Mucosa of descending colon (tissue), 3 donors: ENCODE measurements around the gene SH3RF3. TPM values are rescaled to one million over a fixed set of nuclear protein-coding genes. Genes with fewer than 3 reads are reported as not detected.

ENCODE experiments used
- ATAC-seq: fragments of 200-7000 bp; cut with Tn5 transposase; one replicate; pipeline ENCODE4 v1.9.1; 2020; ENCODE audit warnings: mild to moderate bottlenecking, moderate library complexity
- DNase-seq, 3 donors: peaks; one replicate each; pipeline ENCODE4 v3.0.0-alpha.2; 2020
- H3K36me3 ChIP-seq: fragments of 200-600 bp; one replicate; pipeline ENCODE4 v1.8.0; 2021; ENCODE audit warnings: low read depth, mild to moderate bottlenecking
- H3K4me1 ChIP-seq: fragments of 200-600 bp; one replicate; pipeline ENCODE4 v1.8.0; 2021; ENCODE audit warnings: low read depth, mild to moderate bottlenecking
- H3K4me3 ChIP-seq: fragments of 200-600 bp; one replicate; pipeline ENCODE4 v1.8.0; 2021; ENCODE audit warnings: mild to moderate bottlenecking
- H3K9me3 ChIP-seq: fragments of 200-600 bp; one replicate; pipeline ENCODE4 v1.8.0; 2021; ENCODE audit warnings: mild to moderate bottlenecking
- CTCF ChIP-seq: fragments of 200-600 bp; IDR thresholded peaks from one replicate; pipeline ENCODE4 v1.8.0; 2022; ENCODE audit warnings: antibody characterized with exemption, mild to moderate bottlenecking
- intact Hi-C, 2 donors: fragments of 100-400 bp; cut with DNase I in 1 of 2; cut with micrococcal nuclease in 1 of 2; formaldehyde crosslinking; loops; one replicate each; pipeline versions ENCODE4 v1.11.0 to v1.11.1; 2022; cut with DNase I, micrococcal nuclease
- total RNA-seq, 3 donors: library from RNA; stranded (reverse); fragmentation: NEBNext Ultra II Directional in 2 of 3; extraction: Animal tissue kit (Norgen Biotek cat#: 25700) in 2 of 3; gene quantifications; one replicate each; pipeline versions ENCODE4 v1.2.1 to v1.2.4, GENCODE V29; 2021 to 2023
- donor health status: DM: no; HTN: no; CAD: no; lungs with moderate emphysema.
- donor health status: DM: no; HTN: no; CAD: no.
- donor health status: DM: no; HTN: yes; CAD: no.

SH3RF3 gene
- total RNA-seq, 3 donors from 2014 or later: 1.9 to 3.7 (median 3.0) TPM

GRCh38 chr2:109320195-109320922 is 191.4 kb downstream of the SH3RF3 start:
- Histone ChIP-seq H3K36me3 (no peaks in the 10 kb centered on the region), H3K4me1 (peaks cover 15% of the 10 kb centered on the region), H3K4me3 (no peak overlapping the region), H3K9me3 (no peaks in the 10 kb centered on the region)
- TF ChIP-seq CTCF: no peak
- intact Hi-C loops: loop anchor here in 1 of 2 donors (10.0 kb wide), 1 partner anchor 186 kb away; no protein-coding TSS in a partner anchor
- ATAC-seq (no peak), DNase-seq (no peak)

GRCh38 chr2:109321570-109321969 is 192.6 kb downstream of the SH3RF3 start:
- H3K4me3 ChIP-seq: no peak overlapping the region
- no peak for ATAC-seq
- no peaks in the 10 kb centered on the region for H3K36me3 ChIP-seq
- H3K4me1 ChIP-seq: peaks cover 15% of the 10 kb centered on the region
- DNase-seq: no peak
- intact Hi-C loops: loop anchor here in 1 of 2 donors (10.0 kb wide), 1 partner anchor 187 kb away; no protein-coding TSS in a partner anchor
- no peaks in the 10 kb centered on the region for H3K9me3 ChIP-seq
- TF ChIP-seq CTCF: no peak

- Histone ChIP-seq H3K4me1 (peaks cover 15% of the 10 kb centered on the region), H3K4me3 (no peak overlapping the region), H3K36me3 (no peaks in the 10 kb centered on the region), H3K9me3 (no peaks in the 10 kb centered on the region)
- intact Hi-C loops: loop anchor here in 1 of 2 donors (10.0 kb wide), 1 partner anchor 187 kb away; no protein-coding TSS in a partner anchor
- ATAC-seq: peak; percentile 63
- TF ChIP-seq CTCF: no peak
- peak; percentile 64 to 79 (median 69) for DNase-seq
These were observed 193.1 kb downstream of the SH3RF3 start for GRCh38 chr2:109322111-109322510.

- no peaks in the 10 kb centered on the region for H3K36me3 ChIP-seq
- ATAC-seq (no peak), DNase-seq (no peak)
- TF ChIP-seq CTCF: no peak
- H3K4me1 ChIP-seq: peaks cover 15% of the 10 kb centered on the region
- intact Hi-C loops: loop anchor here in 1 of 2 donors (10.0 kb wide), 1 partner anchor 188 kb away; no protein-coding TSS in a partner anchor
- H3K4me3 ChIP-seq: no peak overlapping the region
- no peaks in the 10 kb centered on the region for H3K9me3 ChIP-seq
These were observed 193.6 kb downstream of the SH3RF3 start for GRCh38 chr2:109322641-109323040.

GRCh38 chr2:109324861-109325260 is 195.9 kb downstream of the SH3RF3 start:
- Histone ChIP-seq H3K4me1 (peaks cover 11% of the 10 kb centered on the region), H3K36me3 (no peaks in the 10 kb centered on the region), H3K9me3 (no peaks in the 10 kb centered on the region), H3K4me3 (no peak overlapping the region)
- intact Hi-C loops: loop anchor here in 1 of 2 donors (10.0 kb wide), 1 partner anchor 190 kb away; no protein-coding TSS in a partner anchor
- ATAC-seq (peak; percentile 55), DNase-seq (peak in 1 of 3 donors; percentile 40)
- no peak for TF ChIP-seq CTCF
